Loucy (cell line): ENCODE data around the gene ZNF662.

ENCODE experiments used
- H2AFZ ChIP-seq: fragments of 200-600 bp; sonication (generic); 2 replicates; pipeline ENCODE4 v1.6.0; 2016; ENCODE audit warnings: antibody characterized with exemption, mild to moderate bottlenecking, low read length, moderate library complexity
- H3F3A ChIP-seq: fragments of 200-600 bp; 2 replicates; pipeline ENCODE4 v1.6.0; 2016; ENCODE audit warnings: antibody characterized with exemption, low read depth, mild to moderate bottlenecking
- H3K27me3 ChIP-seq: fragments of 200-600 bp; sonication (generic); 2 replicates; pipeline ENCODE4 v1.6.1; 2014; ENCODE audit warnings: low read length, mild to moderate bottlenecking; ENCODE audit not compliant: insufficient read depth, poor library complexity, severe bottlenecking
- H3K36me3 ChIP-seq: fragments of 200-600 bp; sonication (generic); 2 replicates; pipeline ENCODE4 v1.6.1; 2016; ENCODE audit warnings: low read length; ENCODE audit not compliant: insufficient read depth
- H3K4me1 ChIP-seq: fragments of 200-600 bp; sonication (generic); 2 replicates; pipeline ENCODE4 v1.5.1; 2014; ENCODE audit warnings: low read length, mild to moderate bottlenecking; ENCODE audit not compliant: insufficient read depth, poor library complexity, severe bottlenecking
- H3K4me2 ChIP-seq: fragments of 200-600 bp; sonication (generic); 2 replicates; pipeline ENCODE4 v1.6.0; 2014; ENCODE audit warnings: antibody characterized with exemption, low read length, low read depth, mild to moderate bottlenecking; ENCODE audit not compliant: poor library complexity, severe bottlenecking
- H3K4me3 ChIP-seq: fragments of 200-600 bp; sonication (generic); 2 replicates; pipeline ENCODE4 v1.5.1; 2014; ENCODE audit warnings: low read length, mild to moderate bottlenecking, mixed read lengths; ENCODE audit not compliant: poor library complexity, severe bottlenecking
- H3K79me2 ChIP-seq: fragments of 200-600 bp; sonication (generic); 2 replicates; pipeline ENCODE4 v1.6.1; 2014; ENCODE audit warnings: low read length; ENCODE audit not compliant: insufficient read depth
- H3K9ac ChIP-seq: fragments of 200-600 bp; sonication (generic); 2 replicates; pipeline ENCODE4 v1.6.0; 2014; ENCODE audit warnings: mild to moderate bottlenecking, low read depth, low read length, moderate library complexity; ENCODE audit not compliant: poor library complexity, severe bottlenecking
- H3K9me2 ChIP-seq: fragments of 200-600 bp; sonication (generic); replicated peaks from 2 replicates; pipeline ENCODE4 v1.6.1; 2016; ENCODE audit warnings: low read depth, low read length, mixed read lengths
- H3K9me3 ChIP-seq: fragments of 200-600 bp; sonication (generic); 2 replicates; pipeline ENCODE4 v1.6.1; 2014; ENCODE audit warnings: mild to moderate bottlenecking, antibody characterized with exemption, low read length, low read depth; ENCODE audit not compliant: insufficient read depth
- H4K20me1 ChIP-seq: fragments of 200-600 bp; sonication (generic); 2 replicates; pipeline ENCODE4 v1.6.0; 2014; ENCODE audit warnings: antibody characterized with exemption, low read length, mild to moderate bottlenecking; ENCODE audit not compliant: insufficient read depth, poor library complexity, severe bottlenecking
- EZH2phosphoT487 ChIP-seq: fragments of 200-600 bp; IDR thresholded peaks from 2 replicates; pipeline ENCODE4 v1.6.1; 2018; ENCODE audit warnings: antibody characterized with exemption, mild to moderate bottlenecking, moderate library complexity, borderline replicate concordance
- TF ChIP-seq, protein P1 (sequence below): fragments of 200-600 bp; sonication (generic); conservative IDR thresholded peaks from 2 replicates; pipeline ENCODE4 v1.5.1; 2014; ENCODE audit warnings: mild to moderate bottlenecking, antibody characterized with exemption, low read length

Gene ZNF662

DNA sequence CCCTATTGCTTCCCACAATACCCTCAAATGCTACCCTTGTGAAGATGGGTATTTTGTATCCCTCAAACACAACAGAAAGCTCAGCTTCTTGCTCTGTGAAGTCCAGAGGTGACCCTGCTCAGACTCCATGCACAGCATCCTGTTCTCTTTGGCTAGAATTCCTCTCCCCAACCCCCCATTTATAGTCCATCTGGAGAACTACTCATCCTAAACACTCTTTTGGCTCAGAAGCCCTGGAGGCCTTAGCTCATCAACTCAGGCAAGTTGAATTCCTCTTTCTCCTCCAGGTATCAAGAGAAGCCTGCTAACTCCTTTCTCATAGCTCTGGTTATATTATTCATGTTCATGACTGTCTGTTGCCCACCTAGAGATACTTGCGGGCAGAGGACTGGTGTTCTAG lies 54.8 kb downstream of the ZNF662 start:
- Histone ChIP-seq H3K4me1 (no peaks in the 10 kb centered on the region), H3F3A (no peaks in the 10 kb centered on the region), H3K9me3 (no peaks in the 10 kb centered on the region), H3K9me2 (no peaks in the 10 kb centered on the region), H3K79me2 (no peaks in the 10 kb centered on the region), H3K4me2 (no peak overlapping the region), H2AFZ (no peak overlapping the region), H4K20me1 (no peaks in the 10 kb centered on the region), H3K4me3 (no peak overlapping the region), H3K9ac (no peak overlapping the region), H3K36me3 (no peaks in the 10 kb centered on the region), H3K27me3 (no peaks in the 10 kb centered on the region)
- no peak for TF ChIP-seq EZH2phosphoT487
- TF ChIP-seq, protein P1, sequence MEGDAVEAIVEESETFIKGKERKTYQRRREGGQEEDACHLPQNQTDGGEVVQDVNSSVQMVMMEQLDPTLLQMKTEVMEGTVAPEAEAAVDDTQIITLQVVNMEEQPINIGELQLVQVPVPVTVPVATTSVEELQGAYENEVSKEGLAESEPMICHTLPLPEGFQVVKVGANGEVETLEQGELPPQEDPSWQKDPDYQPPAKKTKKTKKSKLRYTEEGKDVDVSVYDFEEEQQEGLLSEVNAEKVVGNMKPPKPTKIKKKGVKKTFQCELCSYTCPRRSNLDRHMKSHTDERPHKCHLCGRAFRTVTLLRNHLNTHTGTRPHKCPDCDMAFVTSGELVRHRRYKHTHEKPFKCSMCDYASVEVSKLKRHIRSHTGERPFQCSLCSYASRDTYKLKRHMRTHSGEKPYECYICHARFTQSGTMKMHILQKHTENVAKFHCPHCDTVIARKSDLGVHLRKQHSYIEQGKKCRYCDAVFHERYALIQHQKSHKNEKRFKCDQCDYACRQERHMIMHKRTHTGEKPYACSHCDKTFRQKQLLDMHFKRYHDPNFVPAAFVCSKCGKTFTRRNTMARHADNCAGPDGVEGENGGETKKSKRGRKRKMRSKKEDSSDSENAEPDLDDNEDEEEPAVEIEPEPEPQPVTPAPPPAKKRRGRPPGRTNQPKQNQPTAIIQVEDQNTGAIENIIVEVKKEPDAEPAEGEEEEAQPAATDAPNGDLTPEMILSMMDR: no peak

GRCh38 chr3:42961633-42962032 lies 55.7 kb downstream of the ZNF662 start:
- no peaks in the 10 kb centered on the region for H3K27me3 ChIP-seq
- no peak overlapping the region for H3K4me2 ChIP-seq
- H3K79me2 ChIP-seq: no peaks in the 10 kb centered on the region
- no peaks in the 10 kb centered on the region for H3F3A ChIP-seq
- H3K36me3 ChIP-seq: no peaks in the 10 kb centered on the region
- H2AFZ ChIP-seq: no peak overlapping the region
- H4K20me1 ChIP-seq: no peaks in the 10 kb centered on the region
- TF ChIP-seq, protein P1: peak; percentile 74
- no peak for TF ChIP-seq EZH2phosphoT487
- no peak overlapping the region for H3K4me3 ChIP-seq
- H3K4me1 ChIP-seq: no peaks in the 10 kb centered on the region
- no peaks in the 10 kb centered on the region for H3K9me3 ChIP-seq
- H3K9me2 ChIP-seq: no peaks in the 10 kb centered on the region
- no peak overlapping the region for H3K9ac ChIP-seq

- Histone ChIP-seq H2AFZ (no peak overlapping the region), H3K27me3 (no peaks in the 10 kb centered on the region), H3F3A (no peaks in the 10 kb centered on the region), H3K9me3 (no peaks in the 10 kb centered on the region), H3K9me2 (no peaks in the 10 kb centered on the region), H3K36me3 (no peaks in the 10 kb centered on the region), H3K4me2 (no peak overlapping the region), H3K4me1 (no peaks in the 10 kb centered on the region), H4K20me1 (no peaks in the 10 kb centered on the region), H3K4me3 (no peak overlapping the region), H3K9ac (no peak overlapping the region), H3K79me2 (no peaks in the 10 kb centered on the region)
- TF ChIP-seq, protein P1: no peak
- TF ChIP-seq EZH2phosphoT487: no peak
Measured at GRCh38 chr3:42963269-42963668, 57.3 kb downstream of the ZNF662 start.
